Measurements from ENCODE around the gene MEMO1.

- no peak for TF ChIP-seq CTCF (conservative IDR thresholded peaks at IDR 0.05 in 1 of 2, IDR thresholded peaks at IDR 0.05 in 1 of 2; ENCODE audit: extremely low read depth in 1 of 2, insufficient read depth in 1 of 2, low read depth in 1 of 2, low read length in 2 of 2)
- no peak for TF ChIP-seq EZH2 (IDR thresholded peaks at IDR 0.05; ENCODE audit: borderline replicate concordance, low read length)
Observed at GRCh38 chr2:31932589-31932988, 78.2 kb downstream of the MEMO1 start.

Measured in mammary epithelial cell (primary cell).